Stimulated activated CD8-positive, alpha-beta memory T cell treated with anti-CD3 and anti-CD28 coated beads, Interleukin-2, amount 100 ng/mL, for 48 hours (primary cell): ENCODE results near the gene NR2E3.

Experiments
- DNase-seq, 2 donors: peaks; one replicate each; pipeline ENCODE4 v3.0.0-alpha.2; 2020; ENCODE audit warnings: low read depth in 2 of 2

The NR2E3 gene

DNA sequence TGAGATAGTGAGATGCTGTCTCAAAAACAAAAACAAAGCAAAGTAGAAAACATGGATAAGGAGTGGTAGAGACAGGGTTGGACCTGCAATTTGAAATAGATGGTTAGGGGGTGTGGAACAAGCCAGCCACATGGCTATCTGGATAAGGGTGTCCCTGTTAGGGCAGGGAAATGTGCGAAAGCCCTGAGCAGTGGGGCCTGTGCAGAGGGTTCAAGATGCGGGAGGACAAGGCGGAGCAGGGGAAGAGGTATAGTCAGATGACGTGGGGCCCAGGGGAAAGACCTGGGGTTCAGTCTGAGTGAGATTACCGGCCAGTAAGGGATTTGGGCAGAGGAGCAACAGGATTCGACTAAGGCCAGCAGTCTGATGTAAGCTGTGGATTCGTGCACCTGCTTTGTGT lies 18.4 kb upstream of the NR2E3 start:
- no peak for DNase-seq

DNA sequence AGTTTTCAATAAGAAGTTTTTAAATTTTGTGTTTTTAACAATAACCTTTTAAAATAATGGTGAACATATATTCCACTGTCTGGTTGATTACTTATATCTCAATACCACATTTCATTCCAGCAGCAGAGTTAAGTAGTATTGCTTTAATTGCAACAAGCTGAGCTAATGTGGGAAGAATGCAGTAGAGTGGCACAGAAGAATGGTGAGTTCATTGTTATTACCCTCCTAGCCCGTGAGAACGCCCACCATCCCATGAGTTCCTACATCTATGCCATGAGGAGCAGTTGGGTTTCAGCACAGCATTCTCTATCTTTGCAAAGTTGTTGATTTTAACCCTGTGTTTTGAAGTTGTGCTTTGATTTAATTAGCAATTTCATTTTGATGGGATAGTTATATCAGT lies 17.8 kb upstream of the NR2E3 start:
- DNase-seq: no peak

DNA sequence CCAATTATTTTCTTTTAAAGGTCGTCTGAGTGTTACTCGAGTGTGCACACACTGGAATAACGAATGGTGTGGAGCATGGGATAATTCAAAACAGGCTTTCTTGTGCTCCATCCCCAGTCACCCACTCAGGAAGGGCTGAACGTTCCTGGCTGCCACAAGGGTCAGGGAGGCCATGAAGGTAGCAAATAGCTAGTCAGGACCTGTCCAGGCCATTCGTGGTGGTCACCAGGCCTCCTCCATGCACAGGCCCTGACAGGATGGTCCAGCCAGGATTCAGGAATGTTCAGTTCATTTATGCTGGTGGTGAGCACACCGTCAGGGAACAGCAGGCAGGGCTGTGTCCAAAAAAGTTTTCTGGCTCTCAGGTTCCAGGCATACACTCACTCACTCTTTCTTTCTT lies 11.7 kb upstream of the NR2E3 start:
- DNase-seq: no peak

DNA sequence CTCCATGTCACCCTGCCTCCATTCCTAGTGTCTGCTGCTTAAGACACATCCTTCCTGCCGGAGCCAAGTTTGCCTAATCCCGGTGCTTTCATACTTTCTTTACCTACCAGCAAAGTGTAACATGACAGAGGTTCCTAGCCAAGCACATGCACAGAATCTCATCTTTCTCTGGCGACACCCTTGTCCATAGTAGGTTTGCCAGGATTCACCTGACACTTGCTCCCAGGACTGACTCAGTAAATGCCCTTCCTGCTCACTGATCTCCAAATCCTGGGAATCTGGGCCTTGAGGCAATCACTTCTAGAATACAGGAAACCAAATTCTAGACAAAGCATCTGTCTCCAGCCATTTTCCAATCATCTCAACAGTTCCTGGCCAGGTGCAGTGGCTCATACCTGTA lies 10.2 kb upstream of the NR2E3 start:
- no peak for DNase-seq

DNA sequence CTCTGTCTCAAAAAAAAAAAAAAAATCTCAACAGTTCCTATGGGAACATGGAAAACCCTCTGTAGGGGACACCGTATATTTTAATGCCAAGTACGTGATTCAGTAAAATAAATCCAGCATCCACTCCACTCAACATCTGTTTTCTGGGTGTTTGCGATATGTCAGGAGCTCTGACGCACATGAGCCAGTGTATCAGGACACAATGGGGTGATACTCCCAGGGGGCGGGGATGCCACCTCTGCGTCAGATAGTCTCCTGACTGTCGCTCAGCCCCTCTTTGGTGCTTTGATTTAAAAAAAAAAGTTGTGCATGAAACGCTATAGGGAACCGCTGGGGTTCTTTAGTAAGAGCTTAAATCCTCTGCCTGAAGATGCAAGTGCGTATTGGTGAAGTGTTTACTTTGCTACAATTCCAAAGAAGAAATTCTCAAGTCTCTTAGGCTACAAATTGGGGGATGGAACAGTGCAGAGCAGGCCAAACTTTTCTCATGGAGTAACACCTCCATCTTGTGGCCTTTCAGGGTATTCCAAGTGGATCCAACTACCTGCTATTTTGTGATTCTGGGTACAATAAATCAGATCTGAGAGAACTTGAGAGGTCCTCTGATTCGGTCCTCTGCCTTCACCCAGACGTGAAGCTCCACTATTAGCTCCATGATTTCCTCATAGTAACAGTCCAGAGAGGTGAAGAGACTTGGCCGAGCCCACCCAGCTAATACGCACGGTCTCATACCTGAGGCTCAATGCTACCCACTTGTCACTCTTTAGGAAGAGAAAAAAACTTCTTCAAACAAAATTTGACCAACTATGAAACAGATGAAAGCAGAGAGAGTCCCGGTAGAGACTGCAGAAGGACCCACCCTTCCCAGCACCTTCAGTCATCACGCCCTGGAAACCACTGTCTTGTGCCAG lies 9.3 kb upstream of the NR2E3 start:
- no peak for DNase-seq

DNA sequence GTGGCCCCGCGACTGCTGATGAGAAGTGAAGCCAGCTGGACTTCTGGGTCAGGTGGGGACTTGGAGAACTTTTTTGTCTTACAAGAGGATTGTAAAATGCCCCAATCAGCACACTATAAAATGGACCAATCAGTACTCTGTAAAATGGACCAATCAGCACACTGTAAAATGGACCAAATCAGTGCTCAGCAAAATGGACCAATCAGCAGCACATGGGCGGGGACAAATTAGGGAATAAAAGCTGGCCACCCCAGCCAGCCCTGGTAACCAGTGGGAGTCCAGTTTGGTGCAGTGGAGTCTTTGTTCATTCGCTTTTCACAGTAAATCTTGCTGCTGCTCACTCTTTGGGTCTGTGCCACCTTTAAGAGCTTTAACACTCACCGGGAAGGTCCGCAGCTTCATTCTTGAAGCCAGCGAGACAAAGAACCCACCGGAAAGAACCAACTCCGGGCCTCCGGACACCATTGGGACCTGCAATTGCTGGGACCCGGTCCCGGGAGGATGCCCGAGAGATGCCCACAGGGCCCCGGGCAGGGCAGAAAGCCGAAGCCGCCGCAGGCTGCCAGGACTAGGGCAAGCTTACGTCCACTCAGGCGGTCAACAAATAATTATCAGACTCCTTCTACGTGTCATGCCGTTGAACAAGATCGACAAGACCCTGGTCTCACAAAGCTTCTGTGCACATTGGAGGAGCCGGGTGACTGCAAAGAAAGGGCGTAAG lies 8.3 kb upstream of the NR2E3 start:
- no peak for DNase-seq

DNA sequence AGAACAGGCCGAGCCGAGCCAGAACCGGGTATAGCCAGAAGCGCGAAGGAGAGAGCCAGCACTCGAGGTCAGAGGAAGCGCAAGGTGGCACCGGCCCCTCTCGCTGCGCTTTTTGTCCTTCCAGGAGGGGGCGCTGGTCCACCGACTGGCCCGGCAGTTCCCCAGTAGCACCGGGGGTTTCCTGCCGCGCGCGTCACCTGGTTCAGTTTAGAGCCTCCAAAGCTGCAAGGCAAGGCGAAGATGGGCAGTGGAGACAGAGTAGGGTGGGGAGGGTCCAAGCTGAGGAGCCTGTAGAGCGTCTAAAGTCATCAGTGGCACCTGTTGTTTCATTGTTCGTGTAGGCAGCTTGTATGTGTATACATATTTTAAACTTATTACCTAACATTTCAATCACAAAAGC lies 7.6 kb upstream of the NR2E3 start:
- peak; percentile 19 to 37 for DNase-seq

DNA sequence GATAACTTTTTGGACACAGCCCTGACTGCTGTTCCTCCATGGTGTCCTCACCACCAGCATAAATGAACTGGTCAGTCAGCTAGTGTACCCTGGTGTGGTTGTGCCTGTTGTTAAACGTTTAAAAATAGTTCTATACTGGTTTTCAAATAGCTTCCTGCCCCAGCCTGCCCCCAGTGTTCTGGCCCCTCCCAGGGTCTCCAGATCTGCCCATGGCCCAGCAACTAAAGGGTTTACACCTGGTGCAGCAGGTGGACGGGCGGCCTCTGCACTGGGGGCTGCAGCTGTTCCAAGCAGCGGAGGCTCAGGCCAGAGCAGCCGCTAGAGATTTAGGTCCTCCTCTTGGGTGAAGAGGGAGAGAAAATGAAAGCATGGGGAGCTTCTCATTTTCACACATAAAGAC lies 6.1 kb upstream of the NR2E3 start:
- DNase-seq: no peak

DNA sequence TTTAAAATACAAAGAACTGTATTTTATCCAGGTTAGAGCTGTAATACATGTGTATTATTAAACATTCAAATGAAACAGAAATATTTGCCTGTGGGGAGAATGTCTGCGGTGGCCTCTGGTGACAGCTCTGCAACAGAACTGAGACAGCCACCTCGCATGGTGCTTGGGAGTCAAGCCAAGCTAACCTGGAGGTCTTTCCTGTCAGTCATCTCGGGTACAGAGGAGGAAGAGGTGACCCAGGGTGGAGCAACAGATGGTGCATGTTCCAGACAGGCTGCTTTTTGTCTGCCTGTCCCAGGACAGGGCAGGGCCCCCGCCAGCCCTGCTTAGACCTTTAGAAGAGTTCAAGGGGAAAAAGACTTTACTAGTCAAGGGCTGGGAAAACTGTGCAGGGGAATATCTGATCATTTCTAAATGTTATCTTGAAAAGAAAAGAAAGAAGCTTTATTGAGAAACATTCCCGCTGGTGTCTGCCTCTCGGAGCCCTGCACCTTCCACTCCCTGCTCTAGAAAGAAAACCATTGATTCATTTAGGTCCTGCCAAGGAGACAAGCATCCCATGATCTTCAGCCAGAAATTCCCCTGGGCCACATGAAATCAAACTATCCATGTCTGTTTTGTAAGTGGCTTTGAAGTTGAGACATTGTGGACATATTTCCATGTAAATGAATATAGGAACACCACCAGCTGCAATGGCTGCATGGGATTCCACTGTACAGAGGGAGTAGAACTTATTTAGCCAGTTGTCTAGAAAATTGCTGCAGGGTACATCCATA lies 5.5 kb upstream of the NR2E3 start:
- DNase-seq: no peak

DNA sequence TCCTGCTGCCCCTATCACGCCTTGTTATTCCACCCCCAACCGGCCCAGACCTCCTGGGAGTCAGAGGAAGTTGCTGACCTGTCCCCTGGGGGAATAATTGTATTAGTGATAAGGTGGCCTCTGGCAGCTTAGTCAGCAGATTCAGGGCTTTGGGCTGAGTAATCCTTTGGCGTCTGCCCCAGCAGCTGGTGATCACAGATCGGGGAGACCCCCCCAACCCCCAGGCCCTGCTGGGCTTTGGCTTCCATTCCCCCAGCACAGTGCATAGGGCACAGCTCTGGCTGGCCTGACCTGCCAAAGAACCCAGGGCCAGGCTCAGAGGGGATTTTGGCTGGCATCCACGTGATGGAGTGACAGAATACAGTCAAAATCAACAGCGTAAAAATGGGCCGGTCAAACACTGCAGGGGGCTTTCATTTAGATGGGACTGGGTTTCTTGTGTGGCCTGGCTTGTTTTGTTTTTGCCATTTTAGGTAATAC lies 3.9 kb upstream of the NR2E3 start:
- DNase-seq: no peak

DNA sequence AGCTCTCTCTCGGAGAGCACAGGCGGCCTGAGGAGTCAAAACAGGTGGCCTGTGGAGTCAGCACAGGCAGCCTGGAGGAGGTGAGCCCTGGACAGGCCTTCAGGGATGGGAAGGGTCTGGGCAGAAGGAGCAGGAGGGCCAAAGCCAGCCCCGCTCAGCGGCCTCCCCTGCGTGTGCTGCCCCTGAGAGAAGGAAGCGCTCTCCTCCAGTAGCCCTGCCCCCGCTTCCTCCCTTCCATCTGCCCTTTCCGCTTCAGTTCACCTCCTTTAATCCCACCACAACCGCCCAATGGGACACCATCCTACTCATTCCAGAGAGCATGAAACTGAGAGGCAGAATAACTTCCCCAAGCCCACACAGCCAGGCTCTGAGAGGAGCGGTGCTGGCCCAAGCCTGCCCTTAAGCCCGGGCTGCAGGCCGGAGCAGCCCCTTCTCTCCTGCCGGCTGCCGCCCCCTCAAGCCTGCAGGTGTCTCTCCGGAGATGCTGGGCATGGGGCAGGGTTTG lies 3.2 kb upstream of the NR2E3 start:
- no peak for DNase-seq

DNA sequence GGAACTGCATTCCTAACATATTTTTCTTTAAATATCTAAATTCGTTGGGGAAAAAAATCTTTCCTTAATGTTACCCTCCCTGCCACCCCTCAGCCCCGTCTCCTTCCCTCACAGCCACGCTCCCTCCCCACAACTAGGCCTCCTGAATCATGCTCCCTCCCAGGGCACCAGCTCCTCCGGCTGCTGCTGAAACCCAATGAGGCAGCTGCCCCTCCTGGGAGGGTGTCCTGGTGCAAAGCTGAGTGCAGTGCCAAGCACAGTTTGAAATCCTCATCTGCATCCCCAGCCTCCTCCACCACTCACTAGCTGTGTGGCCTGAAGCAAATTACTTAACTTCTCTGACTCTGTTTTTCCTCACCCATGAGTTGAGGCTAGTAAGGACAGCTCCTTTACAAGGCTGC lies 2.7 kb upstream of the NR2E3 start:
- no peak for DNase-seq

DNA sequence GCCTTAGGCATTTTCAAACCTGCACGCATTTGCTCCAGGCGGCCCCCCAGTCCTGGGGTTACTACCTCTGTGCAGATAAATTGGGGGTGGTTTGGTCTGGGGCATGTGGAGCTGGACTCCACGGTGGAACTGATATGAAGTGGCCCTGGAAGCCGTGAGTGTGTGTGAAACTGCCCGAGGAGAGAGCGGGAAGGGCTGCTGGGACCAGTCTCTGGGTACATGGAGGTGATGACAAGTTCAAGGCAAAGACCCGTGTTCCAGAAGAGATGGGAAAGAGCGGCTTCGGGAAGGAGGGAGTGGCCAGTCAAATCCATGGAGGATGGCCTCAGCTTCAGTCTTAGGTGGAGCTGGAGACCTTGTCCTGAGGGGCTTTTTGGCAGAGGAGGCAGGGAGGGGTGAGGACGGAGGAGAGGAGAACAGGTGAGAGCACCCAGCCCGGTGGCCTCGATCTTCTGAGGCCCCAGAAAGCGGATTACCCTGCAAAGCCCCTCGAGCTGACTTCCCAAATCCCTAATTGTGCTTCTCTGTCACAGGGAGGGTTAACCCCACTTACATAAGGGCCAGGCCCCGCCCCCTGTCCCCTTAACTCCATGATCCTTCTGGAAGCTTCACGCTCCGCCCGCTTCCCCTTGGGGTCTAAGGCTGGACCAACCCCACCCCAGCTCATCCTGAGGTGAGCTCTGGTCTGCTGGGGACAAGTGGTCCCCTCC lies 1.9 kb upstream of the NR2E3 start:
- no peak for DNase-seq

DNA sequence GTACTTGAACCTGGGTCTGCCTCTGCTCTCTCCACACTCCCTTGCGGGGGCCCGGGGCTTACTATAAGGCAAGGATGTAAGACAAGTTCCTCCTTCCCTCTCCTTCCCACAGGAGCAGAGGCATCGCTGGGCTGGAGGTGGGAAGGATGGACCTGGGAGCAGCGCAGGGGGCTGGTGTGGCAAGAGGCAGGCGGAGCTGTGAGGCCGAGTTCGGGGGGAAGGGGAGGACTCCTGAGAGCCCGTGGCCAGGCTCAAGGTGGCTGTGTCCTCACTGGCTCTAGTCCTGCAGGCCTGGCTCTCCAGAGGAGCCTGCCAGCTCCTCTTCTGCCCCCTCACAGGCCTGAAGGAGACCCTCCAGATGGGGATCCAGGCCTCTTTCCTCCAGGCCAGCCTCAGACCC lies 1.0 kb upstream of the NR2E3 start:
- DNase-seq: no peak

DNA sequence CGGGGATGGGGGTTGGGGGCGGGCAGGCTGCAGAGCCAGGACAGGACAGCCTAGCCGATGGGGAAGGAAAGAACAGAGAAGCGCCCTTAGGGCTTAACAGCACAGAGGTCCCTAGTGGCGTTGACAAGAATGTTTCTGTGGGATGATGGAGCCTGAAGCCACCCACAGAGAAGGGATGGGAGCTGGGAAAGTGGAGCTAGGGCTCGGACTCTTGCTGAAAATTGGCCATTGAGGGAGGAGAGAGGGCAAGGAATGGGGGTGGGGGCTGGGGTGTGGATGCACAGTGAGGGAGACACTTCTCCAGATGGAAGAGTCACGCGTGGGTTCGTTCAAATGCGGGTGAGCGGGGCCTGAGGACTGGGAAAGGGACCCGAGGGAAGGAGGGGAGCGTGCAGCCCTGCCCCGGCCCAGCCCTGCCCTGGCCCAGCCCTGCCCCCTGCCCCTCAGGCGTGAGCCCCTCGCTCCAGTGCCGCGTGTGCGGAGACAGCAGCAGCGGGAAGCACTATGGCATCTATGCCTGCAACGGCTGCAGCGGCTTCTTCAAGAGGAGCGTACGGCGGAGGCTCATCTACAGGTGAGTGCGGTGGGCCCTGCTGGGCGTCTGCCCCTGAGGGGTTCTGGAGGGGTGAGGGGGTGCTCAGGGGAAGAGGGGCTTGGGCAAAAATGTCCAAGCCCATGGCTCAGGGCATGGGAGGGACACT lies 832 bp downstream of the NR2E3 start:
- no peak for DNase-seq

DNA sequence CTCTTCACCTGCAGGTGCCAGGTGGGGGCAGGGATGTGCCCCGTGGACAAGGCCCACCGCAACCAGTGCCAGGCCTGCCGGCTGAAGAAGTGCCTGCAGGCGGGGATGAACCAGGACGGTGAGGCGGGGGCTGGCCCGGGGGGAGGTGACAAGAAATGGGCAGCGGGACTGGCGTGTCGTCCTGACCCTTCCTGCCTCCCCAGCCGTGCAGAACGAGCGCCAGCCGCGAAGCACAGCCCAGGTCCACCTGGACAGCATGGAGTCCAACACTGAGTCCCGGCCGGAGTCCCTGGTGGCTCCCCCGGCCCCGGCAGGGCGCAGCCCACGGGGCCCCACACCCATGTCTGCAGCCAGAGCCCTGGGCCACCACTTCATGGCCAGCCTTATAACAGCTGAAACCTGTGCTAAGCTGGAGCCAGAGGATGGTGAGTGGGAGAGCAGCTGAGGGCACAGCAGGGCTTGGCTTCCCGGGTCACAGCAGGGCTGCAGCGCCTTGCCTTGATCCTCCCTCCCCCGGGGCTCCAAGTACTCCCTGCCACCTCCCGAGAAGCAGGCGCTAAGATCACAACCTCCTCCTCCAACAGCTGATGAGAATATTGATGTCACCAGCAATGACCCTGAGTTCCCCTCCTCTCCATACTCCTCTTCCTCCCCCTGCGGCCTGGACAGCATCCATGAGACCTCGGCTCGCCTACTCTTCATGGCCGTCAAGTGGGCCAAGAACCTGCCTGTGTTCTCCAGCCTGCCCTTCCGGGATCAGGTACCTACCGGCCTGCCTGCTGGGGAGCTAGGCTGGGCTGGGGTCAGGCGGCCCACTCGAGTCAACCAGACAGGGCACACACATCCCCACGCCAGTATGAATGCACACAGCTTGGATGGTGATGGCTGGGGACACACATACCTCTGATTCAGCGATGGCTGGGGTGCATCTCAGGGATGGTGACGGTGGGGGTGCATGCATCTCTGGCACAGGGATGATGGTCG lies 1.7 kb downstream of the NR2E3 start:
- no peak for DNase-seq

DNA sequence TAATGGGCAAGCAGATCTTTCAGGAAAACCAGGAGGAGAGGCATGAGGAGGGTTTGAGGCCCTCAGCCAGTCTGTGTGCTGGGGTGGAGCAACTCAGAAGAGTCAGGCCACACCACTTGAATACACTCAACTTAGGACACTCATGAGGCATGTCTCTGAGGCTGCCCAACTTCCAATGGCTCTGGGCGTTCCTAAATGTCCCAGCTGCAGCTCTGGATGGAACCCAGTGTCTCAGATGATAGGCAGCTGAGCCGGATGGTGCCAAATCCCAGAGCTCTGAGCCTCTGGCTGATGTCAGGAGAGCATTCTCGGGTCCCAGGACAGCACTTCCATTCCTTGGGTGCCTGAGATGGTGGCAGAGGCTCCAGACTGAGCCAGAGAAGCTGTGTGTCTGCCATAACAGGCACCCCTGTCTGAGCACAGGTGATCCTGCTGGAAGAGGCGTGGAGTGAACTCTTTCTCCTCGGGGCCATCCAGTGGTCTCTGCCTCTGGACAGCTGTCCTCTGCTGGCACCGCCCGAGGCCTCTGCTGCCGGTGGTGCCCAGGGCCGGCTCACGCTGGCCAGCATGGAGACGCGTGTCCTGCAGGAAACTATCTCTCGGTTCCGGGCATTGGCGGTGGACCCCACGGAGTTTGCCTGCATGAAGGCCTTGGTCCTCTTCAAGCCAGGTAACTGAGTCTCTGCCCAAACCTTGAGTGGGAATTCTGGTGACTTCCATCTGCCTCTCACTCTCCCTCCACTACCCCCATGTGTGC lies 2.8 kb downstream of the NR2E3 start:
- DNase-seq: no peak

DNA sequence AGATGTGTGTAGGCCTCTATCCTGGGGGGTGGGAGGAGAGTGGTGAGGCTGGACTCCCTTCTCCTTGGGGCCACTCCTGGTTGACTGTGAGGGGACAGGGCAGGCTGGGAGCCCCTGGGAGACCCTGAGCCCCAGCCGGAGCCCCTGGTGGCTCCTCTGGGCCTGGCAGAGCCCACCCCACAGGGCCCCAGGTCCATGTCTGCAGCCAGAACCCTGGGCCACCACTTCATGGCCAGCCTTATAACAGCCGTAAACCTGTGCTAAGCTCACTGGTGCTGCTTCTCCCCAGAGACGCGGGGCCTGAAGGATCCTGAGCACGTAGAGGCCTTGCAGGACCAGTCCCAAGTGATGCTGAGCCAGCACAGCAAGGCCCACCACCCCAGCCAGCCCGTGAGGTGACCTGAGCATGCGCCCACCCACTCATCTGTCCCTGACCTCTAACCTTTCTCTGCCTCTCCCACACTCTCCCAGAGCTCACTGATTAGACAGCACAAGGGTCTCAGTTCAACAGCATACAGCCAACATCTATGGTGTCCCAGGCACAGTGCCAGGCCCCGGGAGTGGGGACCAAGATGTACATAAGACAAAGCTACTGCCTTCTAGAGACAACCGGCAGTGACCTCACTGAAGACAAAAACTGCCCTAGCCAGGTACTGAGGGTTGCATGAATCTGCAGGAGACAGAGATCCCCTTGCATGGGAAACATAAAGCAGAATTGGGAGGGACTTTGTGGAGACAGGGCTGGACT lies 3.5 kb downstream of the NR2E3 start:
- DNase-seq: no peak
